ENCODE results near the gene GAS2L2.
"Not testable (repeated sequence)": the region's sequence is repeated elsewhere in the genome, so short reads cannot be mapped to it uniquely, and the experiment has no call there.

The GAS2L2 gene

GRCh38 chr17:35769895-35770486 is 17.0 kb upstream of the GAS2L2 start:
- no peak for DNase-seq

GRCh38 chr17:35768797-35769196 is 15.8 kb upstream of the GAS2L2 start:
- no peak for DNase-seq

GRCh38 chr17:35766903-35767510 is 14.0 kb upstream of the GAS2L2 start:
- peak; percentile 63 for DNase-seq

GRCh38 chr17:35766489-35766877 is 13.4 kb upstream of the GAS2L2 start:
- DNase-seq = no peak

- DNase-seq = no peak
Observed at GRCh38 chr17:35765756-35766488, 12.9 kb upstream of the GAS2L2 start.

- DNase-seq = no peak
Observed at GRCh38 chr17:35765086-35765710, 12.2 kb upstream of the GAS2L2 start.

GRCh38 chr17:35764123-35764991 is 11.3 kb upstream of the GAS2L2 start:
- peak; percentile 95 for DNase-seq

GRCh38 chr17:35763767-35764122 is 10.7 kb upstream of the GAS2L2 start:
- no peak for DNase-seq

- no peak for DNase-seq
Observed at GRCh38 chr17:35761601-35762000, 8.6 kb upstream of the GAS2L2 start.

GRCh38 chr17:35760587-35760986 is 7.5 kb upstream of the GAS2L2 start, which contains the start of gene C17orf50:
C17orf50 (plus strand) TSS chr17:35760887; CDS start chr17:35760942, 55 bp downstream.
- DNase-seq = no peak

- DNase-seq = no peak
Observed at GRCh38 chr17:35757243-35757642, 4.2 kb upstream of the GAS2L2 start.

- peak; percentile 61 for DNase-seq
Observed at GRCh38 chr17:35752471-35752870, 568 bp downstream of the GAS2L2 start.

- DNase-seq = not testable (repeated sequence)
Observed at GRCh38 chr17:35751541-35751940, 1.5 kb downstream of the GAS2L2 start.

- DNase-seq = no peak
Observed at GRCh38 chr17:35750526-35751395, 2.3 kb downstream of the GAS2L2 start.

- DNase-seq = peak; percentile 32
Observed at GRCh38 chr17:35749560-35750412, 3.3 kb downstream of the GAS2L2 start.

- no peak for DNase-seq
Observed at GRCh38 chr17:35748979-35749378, 4.1 kb downstream of the GAS2L2 start.

GRCh38 chr17:35748341-35748841 is 4.6 kb downstream of the GAS2L2 start:
- DNase-seq = peak; percentile 85

- DNase-seq = peak; percentile 83
Observed at GRCh38 chr17:35747540-35748017, 5.5 kb downstream of the GAS2L2 start.

- DNase-seq = no peak
Observed at GRCh38 chr17:35745749-35746320, 7.2 kb downstream of the GAS2L2 start.

- DNase-seq = no peak
Observed at GRCh38 chr17:35745246-35745645, 7.8 kb downstream of the GAS2L2 start.
